IMR-90 (cell line): ENCODE measurements around the gene TMEM120A.
"Not testable (repeated sequence)": the region's sequence is repeated elsewhere in the genome, so short reads cannot be mapped to it uniquely, and the experiment has no call there.

Source experiments
- CEBPB ChIP-seq: IDR thresholded peaks from 2 replicates; pipeline ENCODE4 v1.6.1; 2012; ENCODE audit warnings: low read depth, low read length, improper control_type of control experiment
- CHD1 ChIP-seq: IDR thresholded peaks from 2 replicates; pipeline ENCODE4 v1.6.1; 2012; ENCODE audit warnings: low read depth, low read length, improper control_type of control experiment
- FOS ChIP-seq: fragments of 150-350 bp; IDR thresholded peaks from 2 replicates; pipeline ENCODE4 v1.6.1; 2016; ENCODE audit warnings: low read depth, low read length
- MXI1 ChIP-seq: IDR thresholded peaks from 2 replicates; pipeline ENCODE4 v1.6.1; 2012; ENCODE audit warnings: low read depth, mild to moderate bottlenecking, low read length, moderate library complexity, borderline replicate concordance
- POLR2A ChIP-seq: IDR thresholded peaks from 2 replicates; pipeline ENCODE4 v1.6.1; 2012; ENCODE audit warnings: mild to moderate bottlenecking, low read depth, low read length
- RAD21 ChIP-seq: IDR thresholded peaks from 2 replicates; pipeline ENCODE4 v1.6.1; 2012; ENCODE audit warnings: low read length, improper control_type of control experiment
- RCOR1 ChIP-seq: IDR thresholded peaks from 2 replicates; pipeline ENCODE4 v1.6.1; 2012; ENCODE audit warnings: mild to moderate bottlenecking, low read length, improper control_type of control experiment; ENCODE audit not compliant: insufficient replicate concordance
- RFX5 ChIP-seq: IDR thresholded peaks from 2 replicates; pipeline ENCODE4 v1.8.0; 2012; ENCODE audit warnings: low read depth, mild to moderate bottlenecking, low read length, moderate library complexity
- SMC3 ChIP-seq: fragments of 150-350 bp; IDR thresholded peaks from 2 replicates; pipeline ENCODE4 v1.6.1; 2016; ENCODE audit warnings: low read depth, mild to moderate bottlenecking, antibody characterized with exemption, low read length, moderate library complexity
- USF2 ChIP-seq: fragments of 150-350 bp; IDR thresholded peaks from 2 replicates; pipeline ENCODE4 v1.6.1; 2017; ENCODE audit warnings: mild to moderate bottlenecking, antibody characterized with exemption, low read length, low read depth
- TF ChIP-seq, protein P1 (sequence below): conservative IDR thresholded peaks from 2 replicates; pipeline ENCODE4 v1.5.1; 2012; ENCODE audit warnings: mild to moderate bottlenecking, low read depth, low read length, improper control_type of control experiment

- TF ChIP-seq, protein P1, sequence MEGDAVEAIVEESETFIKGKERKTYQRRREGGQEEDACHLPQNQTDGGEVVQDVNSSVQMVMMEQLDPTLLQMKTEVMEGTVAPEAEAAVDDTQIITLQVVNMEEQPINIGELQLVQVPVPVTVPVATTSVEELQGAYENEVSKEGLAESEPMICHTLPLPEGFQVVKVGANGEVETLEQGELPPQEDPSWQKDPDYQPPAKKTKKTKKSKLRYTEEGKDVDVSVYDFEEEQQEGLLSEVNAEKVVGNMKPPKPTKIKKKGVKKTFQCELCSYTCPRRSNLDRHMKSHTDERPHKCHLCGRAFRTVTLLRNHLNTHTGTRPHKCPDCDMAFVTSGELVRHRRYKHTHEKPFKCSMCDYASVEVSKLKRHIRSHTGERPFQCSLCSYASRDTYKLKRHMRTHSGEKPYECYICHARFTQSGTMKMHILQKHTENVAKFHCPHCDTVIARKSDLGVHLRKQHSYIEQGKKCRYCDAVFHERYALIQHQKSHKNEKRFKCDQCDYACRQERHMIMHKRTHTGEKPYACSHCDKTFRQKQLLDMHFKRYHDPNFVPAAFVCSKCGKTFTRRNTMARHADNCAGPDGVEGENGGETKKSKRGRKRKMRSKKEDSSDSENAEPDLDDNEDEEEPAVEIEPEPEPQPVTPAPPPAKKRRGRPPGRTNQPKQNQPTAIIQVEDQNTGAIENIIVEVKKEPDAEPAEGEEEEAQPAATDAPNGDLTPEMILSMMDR, result not testable (repeated sequence)
- not testable (repeated sequence) for TF ChIP-seq USF2, POLR2A, MXI1, CHD1, FOS, RCOR1, CEBPB, SMC3, RAD21, RFX5
Measured at GRCh38 chr7:76005004-76005403, 10.6 kb upstream of the TMEM120A start.
